ENCODE results near the gene TDRKH. TPM values are rescaled to one million over a fixed set of nuclear protein-coding genes. Genes with fewer than 3 reads are reported as not detected.
"Not testable (repeated sequence)": the region's sequence is repeated elsewhere in the genome, so short reads cannot be mapped to it uniquely, and the experiment has no call there.

The TDRKH gene
- polyA plus RNA-seq, 4 donors: 5.0 to 10.9 (median 9.4) TPM

DNA sequence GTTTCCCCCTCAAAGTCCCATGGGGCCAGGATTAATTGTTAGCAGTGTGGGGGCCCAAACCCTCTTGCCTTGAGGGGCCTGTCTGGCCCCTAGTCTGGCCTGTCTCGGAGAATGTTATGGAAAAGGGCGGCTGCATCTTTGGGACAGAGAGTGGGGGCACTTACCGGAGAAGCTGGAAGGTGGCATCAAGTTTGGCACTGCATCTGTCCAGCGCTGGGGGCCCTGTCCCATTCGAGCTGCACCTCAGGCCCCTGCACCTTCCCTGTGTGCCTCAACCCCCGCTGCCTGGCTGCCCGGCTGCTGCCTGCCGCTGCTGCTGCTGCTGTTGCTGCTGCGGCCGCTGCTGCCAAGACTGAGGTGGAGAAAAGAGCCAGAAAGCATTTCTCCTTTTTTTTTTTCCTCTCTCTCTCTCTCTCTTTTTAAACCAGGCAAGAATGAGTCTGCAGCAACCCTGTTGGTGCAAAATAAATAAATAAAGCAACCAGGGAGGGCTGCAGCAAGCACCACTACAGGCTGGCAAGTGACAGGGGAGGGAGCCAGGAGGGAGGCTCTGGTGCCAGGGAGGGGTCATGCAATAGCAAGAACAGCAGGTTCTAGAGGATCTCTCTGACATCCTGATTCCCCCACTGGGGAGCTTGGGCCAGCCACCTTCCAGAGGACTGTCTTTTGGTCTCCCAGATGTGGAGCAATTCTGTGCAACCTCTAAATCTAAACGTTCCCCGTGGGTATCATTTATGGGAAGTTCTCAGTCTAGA, 14.9 kb upstream of the TDRKH start, which contains the start of gene LINGO4:
Gene LINGO4, minus strand, starts transcription at position 354 of the 755 bp plus-strand sequence. CDS start 2,715 bp downstream, outside the sequence.
- DNase-seq (ENCODE audit: low read depth in 4 of 4, low spot score in 3 of 4): no peak

DNA sequence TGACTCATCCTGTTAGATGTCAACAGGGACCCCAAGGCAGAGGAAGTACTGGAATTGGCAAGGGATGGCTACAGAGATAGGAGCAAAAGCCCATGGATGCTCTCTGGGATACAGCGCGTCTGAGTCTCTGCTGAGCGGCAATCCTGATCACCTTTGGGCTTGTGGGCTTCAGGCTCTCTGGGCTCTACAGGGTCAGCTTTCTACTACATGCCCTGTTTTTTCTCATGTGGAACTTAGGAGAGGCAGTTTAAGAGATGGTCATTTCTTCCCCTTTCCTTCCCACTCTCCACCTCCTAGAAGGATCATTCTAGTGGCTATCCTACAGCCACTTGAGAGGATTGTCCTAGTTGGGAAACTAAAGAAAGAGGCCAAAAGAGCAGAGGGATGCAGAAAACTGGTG, 13.6 kb upstream of the TDRKH start:
- DNase-seq (ENCODE audit: low read depth in 4 of 4, low spot score in 3 of 4): no peak

GRCh38 chr1:151803164-151803563, 12.9 kb upstream of the TDRKH start:
- DNase-seq (ENCODE audit: low read depth in 4 of 4, low spot score in 3 of 4): no peak

DNA sequence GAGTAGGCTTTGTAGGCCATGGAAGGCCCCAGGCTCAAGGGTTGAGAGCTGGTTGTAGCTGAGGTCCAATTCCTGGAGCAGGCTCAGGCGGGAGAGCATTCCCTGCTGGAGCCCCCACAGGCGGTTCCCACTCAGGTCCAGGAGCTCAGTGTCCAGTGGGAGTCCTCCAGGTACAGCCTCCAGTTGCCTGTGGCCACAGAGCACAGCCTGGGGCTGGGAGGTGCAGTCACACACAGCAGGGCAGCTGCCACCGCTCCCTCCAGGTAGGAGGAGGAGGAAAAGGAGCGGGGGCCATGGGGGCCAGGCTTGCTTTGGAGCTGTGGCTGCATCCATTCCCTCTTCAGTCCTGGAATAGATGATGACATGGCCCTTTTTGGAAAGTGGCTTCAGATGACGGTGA, 12.1 kb upstream of the TDRKH start:
- no peak for DNase-seq (ENCODE audit: low read depth in 4 of 4, low spot score in 3 of 4)

- no peak for DNase-seq (ENCODE audit: low read depth in 4 of 4, low spot score in 3 of 4)
These were observed 11.5 kb upstream of the TDRKH start for GRCh38 chr1:151801846-151802245.

GRCh38 chr1:151801310-151801820, 11.1 kb upstream of the TDRKH start:
- no peak for DNase-seq (ENCODE audit: low read depth in 4 of 4, low spot score in 3 of 4)

DNA sequence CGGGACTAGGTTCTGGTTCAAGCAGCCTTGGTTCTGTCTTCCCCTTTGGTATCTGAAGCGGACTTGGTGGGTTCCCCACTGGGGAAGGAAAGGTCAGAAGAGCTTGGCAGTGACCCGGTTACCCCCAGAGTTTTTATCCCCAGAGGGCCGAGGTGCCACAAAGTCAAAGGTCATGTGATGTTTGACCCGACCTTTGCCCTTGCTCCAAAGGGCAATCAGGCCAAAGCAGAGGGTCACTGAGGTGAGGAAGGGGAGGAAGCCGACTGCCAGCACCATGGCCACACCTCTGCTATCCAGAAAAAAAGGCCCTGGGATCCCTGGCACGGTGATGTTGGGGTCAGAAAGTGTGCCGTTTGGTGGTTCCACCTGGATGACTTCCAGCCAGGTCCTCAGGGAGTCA, 10.5 kb upstream of the TDRKH start:
- no peak for DNase-seq (ENCODE audit: low read depth in 4 of 4, low spot score in 3 of 4)

- DNase-seq (ENCODE audit: low read depth in 4 of 4, low spot score in 3 of 4): no peak
These were observed 9.1 kb upstream of the TDRKH start for GRCh38 chr1:151799179-151800022.

GRCh38 chr1:151798571-151798970, 8.3 kb upstream of the TDRKH start:
- no peak for DNase-seq (ENCODE audit: low read depth in 4 of 4, low spot score in 3 of 4)

GRCh38 chr1:151790940-151791651, 796 bp upstream of the TDRKH start:
- DNase-seq (ENCODE audit: low read depth in 4 of 4, low spot score in 3 of 4): no peak

DNA sequence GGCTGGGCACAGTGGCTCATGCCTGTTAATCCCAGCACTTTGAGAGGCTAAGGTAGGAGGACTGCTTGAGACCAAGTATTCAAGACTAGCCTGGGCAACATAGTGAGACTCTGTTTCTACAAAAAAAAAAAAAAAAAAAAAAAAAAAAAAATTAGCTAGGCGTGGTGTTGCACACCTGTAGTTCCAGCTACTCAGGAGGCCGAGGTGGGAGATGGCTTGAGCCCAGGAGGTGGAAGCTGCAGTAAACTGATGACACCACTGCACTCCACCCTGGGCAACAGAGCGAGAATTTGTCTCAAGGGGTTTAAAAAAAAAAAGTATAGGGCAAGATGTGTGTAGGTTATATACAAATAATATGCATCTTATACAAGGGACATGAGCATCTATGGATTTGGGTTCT, 2.6 kb downstream of the TDRKH start:
- DNase-seq (ENCODE audit: low read depth in 4 of 4, low spot score in 3 of 4): no peak

DNA sequence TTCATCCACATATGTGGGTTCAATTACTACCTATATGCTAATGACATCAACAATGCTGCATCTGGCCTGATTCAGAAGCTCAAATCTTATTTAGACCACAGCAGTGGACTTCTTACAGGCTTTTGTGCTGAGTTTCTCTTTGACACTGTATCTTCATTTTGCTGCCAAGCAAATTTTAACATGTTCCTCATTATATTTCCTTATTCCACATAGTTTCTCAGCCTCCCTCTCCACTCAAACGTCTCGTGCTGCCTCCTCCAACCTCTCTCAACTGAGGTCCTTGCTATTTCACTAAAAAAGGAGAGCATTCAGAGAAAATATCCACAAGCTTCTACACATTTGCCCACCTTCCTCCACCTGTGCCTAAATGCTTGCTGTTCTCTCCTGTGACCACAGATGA, 6.5 kb downstream of the TDRKH start:
- no peak for DNase-seq (ENCODE audit: low read depth in 4 of 4, low spot score in 3 of 4)

DNA sequence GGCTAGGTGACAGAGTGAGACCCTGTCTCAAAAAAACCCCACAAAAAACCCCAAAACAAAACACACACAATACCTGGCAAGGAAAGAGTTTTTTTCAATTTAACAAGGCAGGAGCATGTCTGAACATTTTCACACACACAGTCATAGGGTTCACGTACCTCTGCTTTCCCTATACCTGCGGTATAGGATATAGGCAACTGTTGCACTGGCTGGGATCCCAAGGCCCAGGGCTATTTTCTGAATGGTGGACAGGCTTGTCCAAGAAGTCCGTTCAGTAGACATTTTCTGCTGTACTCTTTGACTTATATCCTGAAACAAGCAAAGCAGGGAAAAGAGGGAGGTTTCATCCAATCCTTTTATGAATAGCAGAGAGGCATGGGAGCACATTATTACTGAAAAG, 7.6 kb downstream of the TDRKH start:
- no peak for DNase-seq (ENCODE audit: low read depth in 4 of 4, low spot score in 3 of 4)

DNA sequence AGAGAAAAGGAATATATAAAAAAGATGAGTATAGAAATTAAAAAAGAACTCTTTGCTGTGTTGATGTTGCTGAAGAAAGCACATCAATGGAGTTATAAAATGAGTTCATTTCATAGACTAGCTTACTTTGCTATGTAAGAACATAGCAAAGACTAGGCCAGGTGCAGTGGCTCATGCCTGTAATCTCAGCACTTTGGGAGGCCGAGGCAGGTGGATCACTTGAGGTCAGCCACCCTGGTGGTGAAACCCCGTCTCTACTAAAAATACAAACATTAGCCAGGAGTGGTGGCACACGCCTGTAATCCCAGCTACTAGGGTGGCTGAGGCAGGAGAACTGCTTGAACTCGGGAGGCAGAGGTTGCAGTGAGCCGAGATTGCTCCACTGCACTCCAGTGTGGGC, 8.3 kb downstream of the TDRKH start:
- DNase-seq (ENCODE audit: low read depth in 4 of 4, low spot score in 3 of 4): not testable (repeated sequence)

DNA sequence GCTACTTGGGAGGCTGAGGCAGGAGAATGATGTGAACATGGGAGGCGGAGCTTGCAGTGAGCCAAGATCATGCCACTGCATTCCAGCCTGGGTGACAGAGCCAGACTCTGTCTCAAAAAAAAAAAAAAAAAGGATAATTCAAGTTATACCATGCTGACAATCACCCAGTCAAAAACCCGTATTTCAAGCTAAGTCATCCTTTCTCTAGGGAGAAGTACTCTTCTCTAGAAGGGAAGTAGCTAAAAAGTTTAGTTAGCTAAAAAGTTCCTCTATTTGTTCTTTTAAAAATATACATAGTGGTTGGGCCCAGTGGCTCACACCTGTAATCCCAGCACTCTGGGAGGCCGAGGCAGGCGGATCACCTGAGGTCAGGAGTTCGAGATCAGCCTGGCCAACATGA, 9.6 kb downstream of the TDRKH start:
- DNase-seq (ENCODE audit: low read depth in 4 of 4, low spot score in 3 of 4): not testable (repeated sequence)

GRCh38 chr1:151779852-151780251, 10.4 kb downstream of the TDRKH start:
- DNase-seq (ENCODE audit: low read depth in 4 of 4, low spot score in 3 of 4): no peak

DNA sequence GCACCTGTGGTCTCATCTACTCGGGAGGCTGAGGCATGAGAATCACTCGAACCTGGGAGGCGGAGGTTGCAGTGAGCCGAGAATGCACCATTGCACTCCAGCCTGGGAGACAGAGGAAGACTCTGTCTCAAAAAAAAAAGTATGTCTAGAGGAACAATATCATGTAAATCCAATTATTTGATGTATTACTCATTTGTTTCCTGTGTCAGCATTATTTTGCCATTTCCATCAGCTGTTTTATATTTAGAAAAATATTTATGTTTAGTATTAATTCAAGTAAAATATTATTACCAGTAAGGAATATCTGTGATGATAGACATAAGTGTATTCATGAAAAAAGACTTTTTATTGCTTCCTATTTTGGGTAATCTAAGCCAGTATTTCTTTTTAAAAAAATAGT, 13.0 kb downstream of the TDRKH start:
- DNase-seq (ENCODE audit: low read depth in 4 of 4, low spot score in 3 of 4): no peak

- DNase-seq (ENCODE audit: low read depth in 4 of 4, low spot score in 3 of 4): no peak
These were observed 13.6 kb downstream of the TDRKH start for GRCh38 chr1:151776665-151777062.

GRCh38 chr1:151775894-151776664, 14.2 kb downstream of the TDRKH start:
- DNase-seq (ENCODE audit: low read depth in 4 of 4, low spot score in 3 of 4): no peak

GRCh38 chr1:151774256-151774922, 15.9 kb downstream of the TDRKH start:
- no peak for DNase-seq (ENCODE audit: low read depth in 4 of 4, low spot score in 3 of 4)
